ENCODE measurements around the gene RANBP9.

DNA sequence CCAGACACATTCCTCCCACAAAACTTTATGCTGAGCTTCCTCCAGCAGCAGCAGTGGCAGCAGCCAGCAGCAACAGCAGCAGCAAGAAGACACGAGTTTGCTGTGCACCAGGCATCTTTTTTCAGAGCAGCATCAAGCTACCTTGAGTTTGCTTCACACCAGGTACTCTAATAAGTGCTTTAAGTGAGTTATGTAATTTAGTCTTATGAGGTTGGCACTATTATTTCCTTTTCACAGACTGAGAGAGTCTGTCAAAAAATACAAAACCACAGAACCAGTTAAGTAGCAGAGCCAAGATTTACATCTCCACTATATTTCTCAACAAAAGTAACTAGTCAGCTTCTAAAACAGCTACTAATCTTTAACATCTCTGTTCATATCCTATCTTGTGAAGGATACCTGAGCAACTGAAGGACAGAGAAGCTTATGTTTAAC lies 23.7 kb downstream of the RANBP9 start:
- TF ChIP-seq, protein P1, sequence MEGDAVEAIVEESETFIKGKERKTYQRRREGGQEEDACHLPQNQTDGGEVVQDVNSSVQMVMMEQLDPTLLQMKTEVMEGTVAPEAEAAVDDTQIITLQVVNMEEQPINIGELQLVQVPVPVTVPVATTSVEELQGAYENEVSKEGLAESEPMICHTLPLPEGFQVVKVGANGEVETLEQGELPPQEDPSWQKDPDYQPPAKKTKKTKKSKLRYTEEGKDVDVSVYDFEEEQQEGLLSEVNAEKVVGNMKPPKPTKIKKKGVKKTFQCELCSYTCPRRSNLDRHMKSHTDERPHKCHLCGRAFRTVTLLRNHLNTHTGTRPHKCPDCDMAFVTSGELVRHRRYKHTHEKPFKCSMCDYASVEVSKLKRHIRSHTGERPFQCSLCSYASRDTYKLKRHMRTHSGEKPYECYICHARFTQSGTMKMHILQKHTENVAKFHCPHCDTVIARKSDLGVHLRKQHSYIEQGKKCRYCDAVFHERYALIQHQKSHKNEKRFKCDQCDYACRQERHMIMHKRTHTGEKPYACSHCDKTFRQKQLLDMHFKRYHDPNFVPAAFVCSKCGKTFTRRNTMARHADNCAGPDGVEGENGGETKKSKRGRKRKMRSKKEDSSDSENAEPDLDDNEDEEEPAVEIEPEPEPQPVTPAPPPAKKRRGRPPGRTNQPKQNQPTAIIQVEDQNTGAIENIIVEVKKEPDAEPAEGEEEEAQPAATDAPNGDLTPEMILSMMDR (conservative IDR thresholded peaks at IDR 0.05; ENCODE audit: low read depth, low read length) = no peak
- no peak for TF ChIP-seq EZH2 (IDR thresholded peaks at IDR 0.05; ENCODE audit: low read length, unreplicated experiment)
- no peak for TF ChIP-seq EZH2phosphoT487 (IDR thresholded peaks at IDR 0.05; ENCODE audit: borderline replicate concordance, low read length)
